GM23248 (cell line): ENCODE results near the gene AFF3.

Experiments
- EZH2 ChIP-seq: fragments of 200-600 bp; sonication (generic); IDR thresholded peaks from 2 replicates; pipeline ENCODE4 v1.6.1; 2018; ENCODE audit warnings: antibody characterized with exemption, mild to moderate bottlenecking; ENCODE audit not compliant: insufficient read depth, poor library complexity, severe bottlenecking
- EZH2phosphoT487 ChIP-seq: fragments of 200-600 bp; sonication (generic); IDR thresholded peaks from 2 replicates; pipeline ENCODE4 v1.6.1; 2018; ENCODE audit warnings: antibody characterized with exemption, moderate library complexity, mild to moderate bottlenecking, low read depth; ENCODE audit not compliant: insufficient read depth

DNA sequence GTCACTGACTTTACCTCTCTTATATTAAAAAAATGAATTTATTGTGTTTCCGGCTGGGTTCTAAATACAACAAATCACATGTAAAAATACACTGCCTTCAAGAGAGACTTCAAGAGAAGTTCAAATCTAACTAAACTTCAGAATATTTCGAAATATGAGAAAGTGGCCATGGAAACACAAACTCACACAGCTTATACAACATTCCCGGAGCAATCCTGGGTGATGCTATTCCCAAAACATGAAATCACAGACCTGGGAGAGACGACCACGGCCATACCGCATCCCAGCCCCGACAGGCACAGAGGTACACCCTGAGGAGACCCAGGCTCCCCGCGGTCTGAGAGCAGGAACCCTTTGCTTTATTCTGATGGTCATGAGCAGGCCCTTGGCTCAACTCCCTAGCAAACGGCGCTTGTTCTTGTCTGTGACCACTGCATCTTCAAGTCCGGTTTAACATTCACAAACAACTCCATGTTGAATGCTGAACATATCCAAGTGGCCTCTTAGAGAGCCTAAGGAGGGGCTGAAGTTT lies 467.2 kb downstream of the AFF3 start:
- TF ChIP-seq EZH2phosphoT487 = no peak
- TF ChIP-seq EZH2 = no peak
